Measurements from ENCODE around the gene GTF2H4. TPM values are rescaled to one million over a fixed set of nuclear protein-coding genes. Genes with fewer than 3 reads are reported as not detected.

The GTF2H4 gene
- total and polyA plus RNA-seq, 10 of the 15 experiments (the other 5 are each of a cell fraction or from before 2014, with no cell fraction given): 1.1 to 43.8 (median 18.9) TPM

GRCh38 chr6:30870546-30870945 lies 37.5 kb upstream of the GTF2H4 start:
- FAIRE-seq (no peak), ATAC-seq (no peak), DNase-seq (ENCODE audit: low read depth, low spot score) (no peak)
- ChIA-PET CTCF (no interaction called here), POLR2A (no interaction called here), SMC1A (ENCODE audit: uncharacterized antibody, unreplicated experiment) (interaction anchor here (0.7 kb wide), 1 partner anchor 44 kb away, joined by 3 read pairs; no protein-coding TSS in a partner anchor), RAD21 (ENCODE audit: unreplicated experiment) (no interaction called here)
- H3K9me3 ChIP-seq (replicated peaks; ENCODE audit: control insufficient read depth, insufficient read depth, low read length): peaks cover 10% of the 10 kb centered on the region; the same call in 2 of the 3 replicates
- H3K9ac ChIP-seq (ENCODE audit: control insufficient read depth, insufficient read depth, low read length): no peak overlapping the region
- H4K20me1 ChIP-seq (ENCODE audit: control insufficient read depth, insufficient read depth): no peaks in the 10 kb centered on the region
- intact Hi-C loops (cut with micrococcal nuclease; ENCODE audit: unreplicated experiment) (no loop called here), in situ Hi-C loops (cut with MboI) (no loop called here)
- H3K36me3 ChIP-seq (ENCODE audit: control insufficient read depth in 2 of 2, insufficient read depth in 2 of 2, low read length in 1 of 2): no peaks in the 10 kb centered on the region
- H3K79me2 ChIP-seq (ENCODE audit: control insufficient read depth, insufficient read depth, low read length): no peaks in the 10 kb centered on the region
- no TSS peak for BruUV-seq (replicated peaks)
- H3K4me1 ChIP-seq (ENCODE audit: control insufficient read depth, insufficient read depth, low read length): no peaks in the 10 kb centered on the region
- no peak overlapping the region for H3K4me3 ChIP-seq
- TF ChIP-seq CHD4 (IDR thresholded peaks at IDR 0.05) (no peak), NBN (IDR thresholded peaks at IDR 0.05) (no peak), ATF2 (IDR thresholded peaks at IDR 0.05; ENCODE audit: low read length) (no peak), SIN3A (IDR thresholded peaks at IDR 0.05; ENCODE audit: low read depth, low read length) (no peak), TARDBP (IDR thresholded peaks at IDR 0.05; ENCODE audit: borderline replicate concordance) (no peak), SKIL (IDR thresholded peaks at IDR 0.05; ENCODE audit: low read depth, poor library complexity, severe bottlenecking) (no peak), EED (IDR thresholded peaks at IDR 0.05; ENCODE audit: low read depth) (no peak)
- H3K4me2 ChIP-seq (ENCODE audit: control insufficient read depth, insufficient read depth): no peak overlapping the region
- no peaks in the 10 kb centered on the region for H3K27me3 ChIP-seq (replicated peaks in 1 of 2; ENCODE audit: control insufficient read depth in 2 of 2, insufficient read depth in 2 of 2, low read length in 1 of 2)
- no peak overlapping the region for H3K27ac ChIP-seq (ENCODE audit: control insufficient read depth, insufficient read depth)
- no peak overlapping the region for H2AFZ ChIP-seq (ENCODE audit: control insufficient read depth, low read depth, low read length)
